ENCODE data around the gene PHYH. TPM values are rescaled to one million over a fixed set of nuclear protein-coding genes. Genes with fewer than 3 reads are reported as not detected.

Gene PHYH
- total and polyA plus RNA-seq, 2 of the 4 experiments (the other 2 are of a cell fraction) = 10.9 to 13.4 TPM

- no peak for TF ChIP-seq BHLHE40 (IDR thresholded peaks at IDR 0.05; ENCODE audit: low read depth, low read length)
Observed at GRCh38 chr10:13298748-13299436, 972 bp downstream of the PHYH start (continued).

GRCh38 chr10:13296476-13296875 lies 3.4 kb downstream of the PHYH start:
- in situ Hi-C loops (cut with MboI; ENCODE audit: low sequenced_read_pairs) (no loop called here), dilution Hi-C loops (cut with HindIII; ENCODE audit: low sequenced_read_pairs, unreplicated experiment) (no loop called here), intact Hi-C loops (cut with micrococcal nuclease) (no loop called here)
- Histone ChIP-seq H4K20me1 (ENCODE audit: insufficient read depth, low read length) (no peaks in the 10 kb centered on the region), H2BK120ac (ENCODE audit: low read depth, low read length) (no peak overlapping the region), H3K14ac (replicated peaks; ENCODE audit: low read depth, low read length) (no peak overlapping the region), H3K4me3 (ENCODE audit: insufficient read depth, low read depth, low read length) (no peak overlapping the region), H3K56ac (ENCODE audit: extremely low read depth, insufficient read depth, low read length) (no peak overlapping the region), H3K27me3 (ENCODE audit: control insufficient read depth, insufficient read depth, low read length) (no peaks in the 10 kb centered on the region), H4K8ac (ENCODE audit: low read depth in 2 of 2, low read length in 2 of 2) (no peak overlapping the region), H3K9ac (ENCODE audit: low read depth, low read length) (no peak overlapping the region), H2BK20ac (ENCODE audit: low read depth, low read length) (no peak overlapping the region), H4K5ac (ENCODE audit: low read depth, low read length) (no peak overlapping the region), H2BK5ac (ENCODE audit: low read depth, low read length, poor library complexity, severe bottlenecking) (no peak overlapping the region), H3K9me3 (ENCODE audit: control insufficient read depth, insufficient read depth, low read length) (no peaks in the 10 kb centered on the region), H3K27ac (ENCODE audit: insufficient read depth, low read length) (no peak overlapping the region), H3K23ac (ENCODE audit: low read depth, low read length) (no peak overlapping the region), H3K9me1 (ENCODE audit: insufficient read depth, low read length) (peaks cover 4% of the 10 kb centered on the region), H2AK5ac (ENCODE audit: low read depth, low read length) (no peak overlapping the region), H3K4me1 (ENCODE audit: control insufficient read depth, insufficient read depth, low read length) (peaks cover 5% of the 10 kb centered on the region; the same call in 1 of the 2 replicates), H2BK15ac (ENCODE audit: low read depth, low read length) (no peak overlapping the region), H3K79me1 (ENCODE audit: low read depth in 1 of 2, low read length in 2 of 2) (peaks cover 5 to 14% of the 10 kb centered on the region in 2 experiments; a peak in 2 of 4 replicates), H3K36me3 (ENCODE audit: control insufficient read depth, insufficient read depth, low read length) (peaks cover 5% of the 10 kb centered on the region), H2AFZ (replicated peaks; ENCODE audit: low read length, poor library complexity) (no peak overlapping the region), H3K18ac (ENCODE audit: low read depth, low read length) (no peak overlapping the region), H2AK9ac (replicated peaks; ENCODE audit: low read depth, low read length, poor library complexity) (no peak overlapping the region), H3K4me2 (ENCODE audit: low read depth, low read length) (no peak overlapping the region), H3K4ac (ENCODE audit: low read depth, low read length) (no peak overlapping the region), H4K91ac (ENCODE audit: insufficient read depth, low read depth, low read length) (no peak overlapping the region)
- ChIA-PET POLR2A (ENCODE audit: unreplicated experiment) (no interaction called here), CTCF (no interaction called here)
- ATAC-seq (ENCODE audit: low read depth) (no peak), DNase-seq (no peak)
- TF ChIP-seq CEBPB (IDR thresholded peaks at IDR 0.05; ENCODE audit: low read depth, low read length) = no peak
- no peak for TF ChIP-seq NFE2L2 (IDR thresholded peaks at IDR 0.05; ENCODE audit: low read depth, low read length)
- TF ChIP-seq ELK1 (IDR thresholded peaks at IDR 0.05; ENCODE audit: borderline replicate concordance, low read depth, low read length) = no peak
- TF ChIP-seq, protein P1, sequence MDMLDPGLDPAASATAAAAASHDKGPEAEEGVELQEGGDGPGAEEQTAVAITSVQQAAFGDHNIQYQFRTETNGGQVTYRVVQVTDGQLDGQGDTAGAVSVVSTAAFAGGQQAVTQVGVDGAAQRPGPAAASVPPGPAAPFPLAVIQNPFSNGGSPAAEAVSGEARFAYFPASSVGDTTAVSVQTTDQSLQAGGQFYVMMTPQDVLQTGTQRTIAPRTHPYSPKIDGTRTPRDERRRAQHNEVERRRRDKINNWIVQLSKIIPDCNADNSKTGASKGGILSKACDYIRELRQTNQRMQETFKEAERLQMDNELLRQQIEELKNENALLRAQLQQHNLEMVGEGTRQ (IDR thresholded peaks at IDR 0.05; ENCODE audit: low read depth, low read length) = no peak
- no peak for TF ChIP-seq RCOR1 (IDR thresholded peaks at IDR 0.05; ENCODE audit: insufficient replicate concordance, low read length)
- BruUV-seq (replicated peaks) = no TSS peak
- 81% methylated on average over 5 of the region's 10 CpGs; no CpG with 5 or more reads in 1 of the 2 experiments for WGBS, 2 experiments (ENCODE audit: extremely low coverage in 2 of 2, insufficient read length in 1 of 2)
